PFSK-1 (cell line): ENCODE measurements around the gene DDI2.

Source experiments
- FOXP2 ChIP-seq: optimal IDR thresholded peaks from 2 replicates; pipeline ENCODE3; 2011; ENCODE audit warnings: borderline replicate concordance, control low read depth, inconsistent platforms; ENCODE audit not compliant: insufficient read depth; ENCODE audit errors: extremely low read length, extremely low read depth
- POLR2AphosphoS5 ChIP-seq: IDR thresholded peaks from 2 replicates; pipeline ENCODE4 v1.6.1; 2012; ENCODE audit warnings: low read depth, mild to moderate bottlenecking, control low read depth, low read length, moderate library complexity
- SIN3A ChIP-seq: IDR thresholded peaks from 2 replicates; pipeline ENCODE4 v1.6.1; 2012; ENCODE audit warnings: mild to moderate bottlenecking, low read length, moderate library complexity, borderline replicate concordance; ENCODE audit not compliant: insufficient read depth
- TAF1 ChIP-seq: IDR thresholded peaks from 2 replicates; pipeline ENCODE4 v1.6.1; 2012; ENCODE audit warnings: low read length, control low read depth, borderline replicate concordance; ENCODE audit not compliant: insufficient read depth
- TF ChIP-seq, protein P1 (sequence below), 2 experiments: IDR thresholded peaks; 2 replicates each; pipeline versions ENCODE4 v1.6.1 to v1.8.0; 2011 to 2012; ENCODE audit warnings: low read depth in 2 of 2, low read length in 2 of 2, control low read depth in 1 of 2, inconsistent platforms in 1 of 2, mild to moderate bottlenecking in 1 of 2, moderate library complexity in 1 of 2; ENCODE audit not compliant: insufficient read depth in 1 of 2

The DDI2 gene

DNA sequence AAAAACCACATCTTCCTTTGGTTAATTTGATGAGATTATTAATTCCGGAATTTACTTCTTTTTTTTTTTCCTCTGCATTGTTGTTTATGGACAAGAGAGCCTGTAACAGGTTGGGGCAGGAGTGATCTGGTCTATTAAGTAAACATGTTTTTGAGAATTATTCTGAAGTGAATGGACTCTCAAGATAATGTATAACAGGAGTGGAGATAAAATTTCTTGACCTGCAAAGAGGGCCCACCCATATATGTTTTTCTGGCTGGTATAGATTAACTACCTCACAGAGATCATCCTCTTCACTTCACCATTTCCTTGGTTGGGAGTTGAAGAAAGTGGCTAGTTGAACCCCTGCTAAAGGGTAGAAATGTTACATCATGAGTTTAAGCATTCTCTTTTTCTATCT is 10.7 kb downstream of the DDI2 start:
- TF ChIP-seq TAF1: no peak
- no peak for TF ChIP-seq POLR2AphosphoS5
- TF ChIP-seq, protein P1, sequence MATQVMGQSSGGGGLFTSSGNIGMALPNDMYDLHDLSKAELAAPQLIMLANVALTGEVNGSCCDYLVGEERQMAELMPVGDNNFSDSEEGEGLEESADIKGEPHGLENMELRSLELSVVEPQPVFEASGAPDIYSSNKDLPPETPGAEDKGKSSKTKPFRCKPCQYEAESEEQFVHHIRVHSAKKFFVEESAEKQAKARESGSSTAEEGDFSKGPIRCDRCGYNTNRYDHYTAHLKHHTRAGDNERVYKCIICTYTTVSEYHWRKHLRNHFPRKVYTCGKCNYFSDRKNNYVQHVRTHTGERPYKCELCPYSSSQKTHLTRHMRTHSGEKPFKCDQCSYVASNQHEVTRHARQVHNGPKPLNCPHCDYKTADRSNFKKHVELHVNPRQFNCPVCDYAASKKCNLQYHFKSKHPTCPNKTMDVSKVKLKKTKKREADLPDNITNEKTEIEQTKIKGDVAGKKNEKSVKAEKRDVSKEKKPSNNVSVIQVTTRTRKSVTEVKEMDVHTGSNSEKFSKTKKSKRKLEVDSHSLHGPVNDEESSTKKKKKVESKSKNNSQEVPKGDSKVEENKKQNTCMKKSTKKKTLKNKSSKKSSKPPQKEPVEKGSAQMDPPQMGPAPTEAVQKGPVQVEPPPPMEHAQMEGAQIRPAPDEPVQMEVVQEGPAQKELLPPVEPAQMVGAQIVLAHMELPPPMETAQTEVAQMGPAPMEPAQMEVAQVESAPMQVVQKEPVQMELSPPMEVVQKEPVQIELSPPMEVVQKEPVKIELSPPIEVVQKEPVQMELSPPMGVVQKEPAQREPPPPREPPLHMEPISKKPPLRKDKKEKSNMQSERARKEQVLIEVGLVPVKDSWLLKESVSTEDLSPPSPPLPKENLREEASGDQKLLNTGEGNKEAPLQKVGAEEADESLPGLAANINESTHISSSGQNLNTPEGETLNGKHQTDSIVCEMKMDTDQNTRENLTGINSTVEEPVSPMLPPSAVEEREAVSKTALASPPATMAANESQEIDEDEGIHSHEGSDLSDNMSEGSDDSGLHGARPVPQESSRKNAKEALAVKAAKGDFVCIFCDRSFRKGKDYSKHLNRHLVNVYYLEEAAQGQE (IDR thresholded peaks at IDR 0.05; ENCODE audit: insufficient read depth in 1 of 2, low read depth in 2 of 2, low read length in 2 of 2): no peak
- no peak for TF ChIP-seq SIN3A
- no peak for TF ChIP-seq FOXP2

- TF ChIP-seq POLR2AphosphoS5: no peak
- TF ChIP-seq TAF1: no peak
- TF ChIP-seq, protein P1 (IDR thresholded peaks at IDR 0.05; ENCODE audit: insufficient read depth in 1 of 2, low read depth in 2 of 2, low read length in 2 of 2): no peak
- TF ChIP-seq FOXP2: no peak
- no peak for TF ChIP-seq SIN3A
Observed at GRCh38 chr1:15633756-15634420, 16.6 kb downstream of the DDI2 start.

DNA sequence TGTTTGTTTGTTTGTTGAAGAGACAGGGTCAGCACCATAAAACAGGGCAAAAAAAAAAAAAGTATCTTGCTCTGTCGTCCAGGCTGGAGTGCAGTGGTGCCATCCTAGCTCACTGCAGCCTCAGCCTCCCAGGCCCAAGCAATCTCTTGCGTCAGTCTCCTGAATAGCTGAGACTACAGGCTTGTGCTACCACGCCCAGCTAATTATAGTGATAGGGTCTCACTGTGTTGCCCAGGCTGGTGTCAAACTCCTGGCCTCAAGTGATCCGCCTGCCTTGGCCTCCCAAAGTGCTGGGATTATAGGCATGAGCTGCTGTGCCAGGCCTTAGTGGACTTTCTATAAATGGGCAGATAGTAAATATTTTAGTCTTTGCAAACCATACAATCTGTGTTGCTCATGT is 19.2 kb downstream of the DDI2 start:
- TF ChIP-seq SIN3A: no peak
- TF ChIP-seq POLR2AphosphoS5: no peak
- TF ChIP-seq TAF1: no peak
- TF ChIP-seq FOXP2: no peak
- TF ChIP-seq, protein P1 (IDR thresholded peaks at IDR 0.05; ENCODE audit: insufficient read depth in 1 of 2, low read depth in 2 of 2, low read length in 2 of 2): no peak

DNA sequence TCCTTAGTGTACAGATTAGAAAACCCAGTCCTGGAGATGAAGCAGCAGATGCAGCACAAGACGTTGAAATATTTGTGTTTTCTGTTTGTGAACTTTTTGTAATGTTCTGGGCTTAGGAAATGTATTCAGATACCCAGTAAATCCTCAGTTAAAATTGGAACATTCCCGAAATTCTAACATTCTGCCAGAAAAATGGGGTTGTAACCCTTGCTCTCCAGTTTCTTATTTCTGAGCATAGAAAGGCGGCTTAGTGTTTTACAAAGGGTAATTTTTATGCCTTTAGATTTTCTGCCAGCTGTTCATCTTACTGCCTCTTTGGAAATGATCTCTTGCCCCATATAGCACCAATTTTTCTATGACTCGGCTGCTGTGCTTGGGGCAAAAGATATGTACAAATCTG is 20.6 kb downstream of the DDI2 start:
- TF ChIP-seq, protein P1 (IDR thresholded peaks at IDR 0.05; ENCODE audit: insufficient read depth in 1 of 2, low read depth in 2 of 2, low read length in 2 of 2): no peak
- TF ChIP-seq FOXP2: no peak
- no peak for TF ChIP-seq TAF1
- TF ChIP-seq SIN3A: no peak
- no peak for TF ChIP-seq POLR2AphosphoS5

DNA sequence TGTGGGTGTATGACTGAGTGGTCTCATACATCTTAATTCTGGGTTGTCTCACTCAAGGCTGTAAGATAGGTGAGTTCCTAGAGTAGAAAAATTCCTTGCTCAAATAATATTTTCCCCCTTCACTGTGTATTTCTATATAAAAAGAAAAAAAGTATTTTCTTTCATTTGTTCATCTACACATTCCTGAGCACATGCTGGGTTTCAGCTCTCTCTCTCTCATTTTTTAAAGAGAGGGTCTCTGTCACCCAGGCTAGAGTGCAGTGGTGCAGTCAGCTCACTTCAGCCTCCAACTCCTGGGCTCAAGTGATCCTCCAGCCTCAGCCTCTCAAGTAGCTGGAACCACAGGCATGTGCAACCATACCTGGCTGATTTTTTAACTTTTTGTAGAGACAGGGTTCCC is 22.0 kb downstream of the DDI2 start:
- TF ChIP-seq, protein P1 (IDR thresholded peaks at IDR 0.05; ENCODE audit: insufficient read depth in 1 of 2, low read depth in 2 of 2, low read length in 2 of 2): no peak
- TF ChIP-seq FOXP2 (no peak), POLR2AphosphoS5 (no peak), TAF1 (no peak), SIN3A (no peak)
